HG03025 (cell line): ENCODE measurements around the gene ZNRD2.
"Not testable (repeated sequence)": the region's sequence is repeated elsewhere in the genome, so short reads cannot be mapped to it uniquely, and the experiment has no call there.

Experiments
- ATAC-seq: cut with Tn5 transposase; IDR thresholded peaks from one replicate; pipeline ENCODE4 v1.9.1; 2021; ENCODE audit warnings: mild to moderate bottlenecking, moderate library complexity; ENCODE audit not compliant: unreplicated experiment, low FRiP score

Gene ZNRD2

GRCh38 chr11:65569973-65570918 lies at the start of gene ZNRD2:
TSS of gene ZNRD2 (plus strand) at chr11:65570477. CDS start at chr11:65570492, 15 bp downstream.
- ATAC-seq: peak; percentile 61

GRCh38 chr11:65521777-65522521 lies 48.3 kb upstream of the ZNRD2 start:
- ATAC-seq: not testable (repeated sequence)

GRCh38 chr11:65522718-65523630 lies 47.3 kb upstream of the ZNRD2 start:
- ATAC-seq: not testable (repeated sequence)

- ATAC-seq: not testable (repeated sequence)
These were observed 46.7 kb upstream of the ZNRD2 start for GRCh38 chr11:65523631-65523968.

- ATAC-seq: no peak
These were observed 46.1 kb upstream of the ZNRD2 start for GRCh38 chr11:65524014-65524740.

GRCh38 chr11:65524741-65525545 lies 45.3 kb upstream of the ZNRD2 start, which contains the start of gene SCYL1:
TSS of gene SCYL1 (plus strand) at chr11:65525083. CDS start at chr11:65525154, 71 bp downstream.
- ATAC-seq: no peak

GRCh38 chr11:65525546-65526480 lies 44.5 kb upstream of the ZNRD2 start:
- no peak for ATAC-seq

- ATAC-seq: no peak
These were observed 43.5 kb upstream of the ZNRD2 start for GRCh38 chr11:65526744-65527143.

- no peak for ATAC-seq
These were observed 41.4 kb upstream of the ZNRD2 start for GRCh38 chr11:65528819-65529350.

GRCh38 chr11:65529475-65530156 lies 40.7 kb upstream of the ZNRD2 start:
- ATAC-seq: no peak

- no peak for ATAC-seq
These were observed 40.1 kb upstream of the ZNRD2 start for GRCh38 chr11:65530157-65530496.

GRCh38 chr11:65532388-65533064 lies 37.8 kb upstream of the ZNRD2 start:
- no peak for ATAC-seq

GRCh38 chr11:65535102-65535501 lies 35.2 kb upstream of the ZNRD2 start:
- no peak for ATAC-seq

- no peak for ATAC-seq
These were observed 33.6 kb upstream of the ZNRD2 start for GRCh38 chr11:65536412-65537295.

GRCh38 chr11:65537296-65537597 lies 33.0 kb upstream of the ZNRD2 start:
- no peak for ATAC-seq
